ENCODE results near the gene NAPB.

The NAPB gene

GRCh38 chr20:23403751-23404150 is 17.5 kb downstream of the NAPB start:
- DNase-seq = no peak
- Histone ChIP-seq H3K4me2 (ENCODE audit: low read depth, low read length) (no peak overlapping the region), H3K9me3 (replicated peaks; ENCODE audit: insufficient read depth, low read length) (no peaks in the 10 kb centered on the region), H3K79me2 (ENCODE audit: low read length) (peaks cover 63% of the 10 kb centered on the region), H3K27me3 (replicated peaks; ENCODE audit: insufficient read depth, low read length) (no peaks in the 10 kb centered on the region), H3K4me3 (ENCODE audit: low read length) (no peak overlapping the region), H2AFZ (ENCODE audit: low read length) (no peak overlapping the region), H3K27ac (ENCODE audit: low read length) (no peak overlapping the region), H3K36me3 (replicated peaks; ENCODE audit: insufficient read depth, low read length) (0 out of 2 replicates have a peak, but pooled peaks cover 4% of the 10 kb centered on the region), H3K4me1 (ENCODE audit: low read length) (no peaks in the 10 kb centered on the region), H3F3A (ENCODE audit: insufficient read depth, low read length) (no peaks in the 10 kb centered on the region), H4K20me1 (ENCODE audit: insufficient read depth, low read length) (peaks cover 3% of the 10 kb centered on the region; the same call in 1 of the 2 replicates), H3K9me2 (replicated peaks; ENCODE audit: insufficient read depth, low read length) (no peaks in the 10 kb centered on the region), H3K9ac (ENCODE audit: low read length) (no peak overlapping the region)
- TF ChIP-seq EZH2phosphoT487 (IDR thresholded peaks at IDR 0.05; ENCODE audit: low read length) (no peak), EZH2 (optimal IDR thresholded peaks at IDR 0.05; ENCODE audit: low read depth, low read length) (no peak), CTCF (IDR thresholded peaks at IDR 0.05; ENCODE audit: low read length) (no peak)

DNA sequence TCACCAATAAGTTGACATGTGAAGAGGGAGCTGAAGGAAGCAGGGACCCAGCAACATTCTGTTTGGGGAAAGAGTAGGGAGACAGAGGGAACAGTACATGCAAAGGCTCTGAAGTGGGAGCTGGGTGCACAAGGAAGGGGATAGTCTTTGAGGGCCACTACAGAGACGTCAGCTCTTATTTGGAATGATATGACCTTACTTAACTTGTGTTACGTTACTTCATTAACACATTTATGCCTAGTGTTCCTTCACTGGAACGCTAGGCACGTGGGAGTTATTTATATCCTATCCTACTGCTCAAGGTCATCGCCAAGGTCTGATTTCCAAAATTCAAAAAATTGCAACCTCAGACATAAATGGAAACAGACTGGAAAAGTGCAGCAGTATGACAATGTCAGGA is 20.2 kb downstream of the NAPB start:
- H3K9ac ChIP-seq (ENCODE audit: low read length) = no peak overlapping the region
- H3K36me3 ChIP-seq (replicated peaks; ENCODE audit: insufficient read depth, low read length) = peaks cover 4% of the 10 kb centered on the region; the same call in 1 of the 2 replicates
- no peaks in the 10 kb centered on the region for H3K9me3 ChIP-seq (replicated peaks; ENCODE audit: insufficient read depth, low read length)
- no peaks in the 10 kb centered on the region for H3K9me2 ChIP-seq (replicated peaks; ENCODE audit: insufficient read depth, low read length)
- peaks cover 46% of the 10 kb centered on the region for H3K79me2 ChIP-seq (ENCODE audit: low read length)
- no peaks in the 10 kb centered on the region for H4K20me1 ChIP-seq (ENCODE audit: insufficient read depth, low read length)
- H3K4me2 ChIP-seq (ENCODE audit: low read depth, low read length) = no peak overlapping the region
- TF ChIP-seq EZH2phosphoT487 (IDR thresholded peaks at IDR 0.05; ENCODE audit: low read length) (no peak), EZH2 (optimal IDR thresholded peaks at IDR 0.05; ENCODE audit: low read depth, low read length) (no peak), CTCF (IDR thresholded peaks at IDR 0.05; ENCODE audit: low read length) (no peak)
- DNase-seq = no peak
- H3F3A ChIP-seq (ENCODE audit: insufficient read depth, low read length) = no peaks in the 10 kb centered on the region
- no peak overlapping the region for H3K4me3 ChIP-seq (ENCODE audit: low read length)
- H2AFZ ChIP-seq (ENCODE audit: low read length) = no peak overlapping the region
- H3K27ac ChIP-seq (ENCODE audit: low read length) = no peak overlapping the region
- H3K4me1 ChIP-seq (ENCODE audit: low read length) = no peaks in the 10 kb centered on the region
- H3K27me3 ChIP-seq (replicated peaks; ENCODE audit: insufficient read depth, low read length) = no peaks in the 10 kb centered on the region

GRCh38 chr20:23399568-23400241 is 21.6 kb downstream of the NAPB start:
- Histone ChIP-seq H3K9me2 (replicated peaks; ENCODE audit: insufficient read depth, low read length) (no peaks in the 10 kb centered on the region), H3K36me3 (replicated peaks; ENCODE audit: insufficient read depth, low read length) (peaks cover 4% of the 10 kb centered on the region; the same call in 1 of the 2 replicates), H4K20me1 (ENCODE audit: insufficient read depth, low read length) (no peaks in the 10 kb centered on the region), H3K4me1 (ENCODE audit: low read length) (no peaks in the 10 kb centered on the region), H2AFZ (ENCODE audit: low read length) (no peak overlapping the region), H3K4me3 (ENCODE audit: low read length) (no peak overlapping the region), H3K27ac (ENCODE audit: low read length) (no peak overlapping the region), H3K27me3 (replicated peaks; ENCODE audit: insufficient read depth, low read length) (no peaks in the 10 kb centered on the region), H3K9ac (ENCODE audit: low read length) (no peak overlapping the region), H3K9me3 (replicated peaks; ENCODE audit: insufficient read depth, low read length) (no peaks in the 10 kb centered on the region), H3K4me2 (ENCODE audit: low read depth, low read length) (no peak overlapping the region), H3F3A (ENCODE audit: insufficient read depth, low read length) (no peaks in the 10 kb centered on the region), H3K79me2 (ENCODE audit: low read length) (peaks cover 32% of the 10 kb centered on the region)
- TF ChIP-seq EZH2 (optimal IDR thresholded peaks at IDR 0.05; ENCODE audit: low read depth, low read length) (no peak), CTCF (IDR thresholded peaks at IDR 0.05; ENCODE audit: low read length) (no peak), EZH2phosphoT487 (IDR thresholded peaks at IDR 0.05; ENCODE audit: low read length) (no peak)
- DNase-seq = no peak

Data from MM.1S (cell line).